MCF 10A (cell line): ENCODE data around the gene TRIM25. TPM values are rescaled to one million over a fixed set of nuclear protein-coding genes. Genes with fewer than 3 reads are reported as not detected.

Source experiments
- BruUV-seq: library from RNA; stranded (reverse); fragments of 400-500 nt; replicated peaks from 2 replicates; lab custom pipeline; 2021; lab: Mats Ljungman, UMichigan
- CTCF ChIA-PET: fragments of 300-600 bp; sonication (Branson Sonifier 250); formaldehyde crosslinking; extraction: SDS; loops from one replicate; lab custom pipeline; 2021; ENCODE audit warnings: antibody characterized with exemption, inconsistent platforms; lab: Yijun Ruan, JAX
- POLR2A ChIA-PET: fragments of 300-600, 350-650 bp; sonication (Branson Sonifier 250); formaldehyde crosslinking; extraction: SDS; loops from one replicate; lab custom pipeline; 2020; ENCODE audit warnings: antibody characterized with exemption, inconsistent platforms; lab: Yijun Ruan, JAX
- DNase-seq: peaks from one replicate; pipeline ENCODE4 v3.0.0-alpha.2; 2018; ENCODE audit not compliant: unreplicated experiment
- H3K27ac Mint-ChIP-seq: one replicate; pipeline ENCODE4 v1.8.0; 2022; ENCODE audit warnings: mild to moderate bottlenecking, low read depth, mixed read lengths; ENCODE audit not compliant: unreplicated experiment
- H3K27me3 Mint-ChIP-seq: one replicate; pipeline ENCODE4 v1.8.0; 2022; ENCODE audit warnings: mixed read lengths; ENCODE audit not compliant: insufficient read depth, unreplicated experiment
- H3K36me3 Mint-ChIP-seq: one replicate; pipeline ENCODE4 v1.8.0; 2022; ENCODE audit warnings: mild to moderate bottlenecking, moderate library complexity, mixed read lengths; ENCODE audit not compliant: insufficient read depth, unreplicated experiment
- H3K4me1 Mint-ChIP-seq: one replicate; pipeline ENCODE4 v1.8.0; 2022; ENCODE audit warnings: mixed read lengths; ENCODE audit not compliant: insufficient read depth, unreplicated experiment
- H3K4me3 Mint-ChIP-seq: one replicate; pipeline ENCODE4 v1.8.0; 2022; ENCODE audit warnings: mild to moderate bottlenecking, moderate library complexity, mixed read lengths; ENCODE audit not compliant: unreplicated experiment
- H3K9me3 Mint-ChIP-seq: one replicate; pipeline ENCODE4 v1.8.0; 2022; ENCODE audit warnings: mixed read lengths; ENCODE audit not compliant: unreplicated experiment
- intact Hi-C: fragments of 100-400 bp; cut with micrococcal nuclease; formaldehyde crosslinking; loops from 2 replicates; pipeline ENCODE4 v1.14.1; 2022
- total RNA-seq: library from RNA; stranded (reverse); gene quantifications from 2 replicates; pipeline ENCODE4 v1.2.3, GENCODE V29; 2022
- TF ChIP-seq, protein P1 (sequence below): fragments of 200-600 bp; IDR thresholded peaks from one replicate; pipeline ENCODE4 v1.8.0; 2022; ENCODE audit warnings: antibody characterized with exemption, mild to moderate bottlenecking; ENCODE audit not compliant: unreplicated experiment

The TRIM25 gene
- total RNA-seq, 1 experiment from 2014 or later = 178 TPM

DNA sequence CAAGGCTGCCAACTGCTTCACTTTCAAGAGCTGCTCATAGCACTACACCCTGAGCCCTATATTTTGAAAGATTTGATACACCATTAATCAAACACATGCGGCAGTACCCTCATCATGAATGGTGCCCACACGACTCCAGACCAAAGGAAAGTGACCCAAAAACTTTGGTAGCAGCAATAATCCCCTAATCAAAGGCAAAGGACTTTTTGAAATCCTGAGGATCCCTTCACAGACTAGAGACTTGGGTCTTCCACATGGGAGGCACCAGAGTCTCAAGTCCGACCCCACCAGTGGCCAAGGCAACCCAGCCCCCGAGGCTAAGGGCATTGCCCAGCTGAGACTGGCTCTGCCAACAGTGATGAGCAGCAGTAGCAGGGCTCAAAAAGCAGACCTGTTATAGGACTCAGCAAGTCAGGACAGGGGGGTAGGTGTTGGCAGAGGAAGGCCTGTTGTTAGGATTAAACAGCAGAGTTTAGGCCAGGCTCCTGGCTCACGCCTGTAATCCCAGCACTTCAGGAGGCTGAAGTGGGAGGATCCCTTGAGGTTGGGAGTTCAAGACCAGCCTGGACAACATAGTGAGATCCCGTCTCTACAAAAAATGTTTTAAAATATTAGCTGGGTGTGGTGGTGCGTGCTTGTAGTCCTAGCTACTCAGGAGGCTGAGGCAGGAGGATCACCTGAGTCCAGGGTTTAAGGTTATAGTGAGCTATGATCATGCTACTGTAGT is 3.2 kb downstream of the TRIM25 start:
- CTCF ChIA-PET = interaction anchor here (0.5 to 1.5 kb wide), 10 partner anchors 9 to 92 kb away, joined by 3 to 5 read pairs (median 4); no protein-coding TSS in a partner anchor
- peak overlapping the region; percentile 51 for H3K27ac Mint-ChIP-seq
- no peaks in the 10 kb centered on the region for H3K27me3 Mint-ChIP-seq
- no TSS peak for BruUV-seq
- peaks cover 41% of the 10 kb centered on the region for H3K36me3 Mint-ChIP-seq
- intact Hi-C loops = no loop called here
- H3K4me1 Mint-ChIP-seq = peaks cover 35% of the 10 kb centered on the region
- DNase-seq = no peak
- POLR2A ChIA-PET = no interaction called here
- peak overlapping the region; percentile 86 for H3K4me3 Mint-ChIP-seq
- no peaks in the 10 kb centered on the region for H3K9me3 Mint-ChIP-seq
- TF ChIP-seq, protein P1, sequence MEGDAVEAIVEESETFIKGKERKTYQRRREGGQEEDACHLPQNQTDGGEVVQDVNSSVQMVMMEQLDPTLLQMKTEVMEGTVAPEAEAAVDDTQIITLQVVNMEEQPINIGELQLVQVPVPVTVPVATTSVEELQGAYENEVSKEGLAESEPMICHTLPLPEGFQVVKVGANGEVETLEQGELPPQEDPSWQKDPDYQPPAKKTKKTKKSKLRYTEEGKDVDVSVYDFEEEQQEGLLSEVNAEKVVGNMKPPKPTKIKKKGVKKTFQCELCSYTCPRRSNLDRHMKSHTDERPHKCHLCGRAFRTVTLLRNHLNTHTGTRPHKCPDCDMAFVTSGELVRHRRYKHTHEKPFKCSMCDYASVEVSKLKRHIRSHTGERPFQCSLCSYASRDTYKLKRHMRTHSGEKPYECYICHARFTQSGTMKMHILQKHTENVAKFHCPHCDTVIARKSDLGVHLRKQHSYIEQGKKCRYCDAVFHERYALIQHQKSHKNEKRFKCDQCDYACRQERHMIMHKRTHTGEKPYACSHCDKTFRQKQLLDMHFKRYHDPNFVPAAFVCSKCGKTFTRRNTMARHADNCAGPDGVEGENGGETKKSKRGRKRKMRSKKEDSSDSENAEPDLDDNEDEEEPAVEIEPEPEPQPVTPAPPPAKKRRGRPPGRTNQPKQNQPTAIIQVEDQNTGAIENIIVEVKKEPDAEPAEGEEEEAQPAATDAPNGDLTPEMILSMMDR = no peak

DNA sequence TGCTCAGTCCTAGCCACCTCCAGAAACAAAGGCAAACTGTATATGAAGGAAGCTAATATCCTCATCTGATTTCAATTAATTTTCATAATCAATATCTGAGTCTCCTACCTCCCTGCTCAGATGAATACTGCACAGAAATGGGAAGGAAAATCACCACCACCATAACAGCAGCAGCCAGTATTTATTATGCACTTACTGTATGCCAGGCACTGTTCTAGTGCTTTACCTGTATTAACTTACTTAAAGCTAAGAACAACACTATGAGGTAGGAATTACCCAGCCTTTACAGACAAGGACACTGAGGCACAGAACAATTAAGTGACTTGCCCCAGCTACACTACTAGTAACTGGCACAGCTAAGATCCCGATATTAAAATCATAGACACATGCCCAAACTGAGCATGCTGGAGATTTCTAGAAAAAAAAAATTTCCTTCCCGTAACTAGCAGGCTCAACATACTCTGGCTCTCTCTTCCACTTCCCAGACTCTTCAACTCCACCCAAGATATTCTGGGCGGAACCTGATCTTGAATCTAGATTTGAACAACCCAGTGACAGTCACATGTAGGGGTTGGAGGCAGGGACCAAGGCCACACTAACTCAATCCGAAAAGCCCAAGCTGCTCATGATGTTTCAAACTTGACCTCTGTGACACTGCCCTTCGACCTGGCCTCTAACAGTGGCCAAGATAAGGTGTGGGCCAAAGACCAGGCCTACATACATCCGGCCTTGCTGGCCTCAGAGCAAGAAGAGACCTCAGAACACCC is 3.9 kb downstream of the TRIM25 start:
- peak overlapping the region; percentile 86 for H3K4me3 Mint-ChIP-seq
- intact Hi-C loops = no loop called here
- H3K27ac Mint-ChIP-seq = peak overlapping the region; percentile 51
- H3K27me3 Mint-ChIP-seq = no peaks in the 10 kb centered on the region
- ChIA-PET CTCF (interaction anchor here (0.5 to 1.5 kb wide), 11 partner anchors 8 to 630 kb away, joined by 3 to 5 read pairs (median 3); no protein-coding TSS in a partner anchor), POLR2A (interaction anchor here (0.6 to 2.8 kb wide), 2 partner anchors 20 to 48 kb away, joined by 3 to 8 read pairs; no protein-coding TSS in a partner anchor)
- no peaks in the 10 kb centered on the region for H3K9me3 Mint-ChIP-seq
- H3K4me1 Mint-ChIP-seq = peaks cover 28% of the 10 kb centered on the region
- BruUV-seq = no TSS peak
- peaks cover 48% of the 10 kb centered on the region for H3K36me3 Mint-ChIP-seq
- no peak for DNase-seq
- TF ChIP-seq, protein P1 = no peak

DNA sequence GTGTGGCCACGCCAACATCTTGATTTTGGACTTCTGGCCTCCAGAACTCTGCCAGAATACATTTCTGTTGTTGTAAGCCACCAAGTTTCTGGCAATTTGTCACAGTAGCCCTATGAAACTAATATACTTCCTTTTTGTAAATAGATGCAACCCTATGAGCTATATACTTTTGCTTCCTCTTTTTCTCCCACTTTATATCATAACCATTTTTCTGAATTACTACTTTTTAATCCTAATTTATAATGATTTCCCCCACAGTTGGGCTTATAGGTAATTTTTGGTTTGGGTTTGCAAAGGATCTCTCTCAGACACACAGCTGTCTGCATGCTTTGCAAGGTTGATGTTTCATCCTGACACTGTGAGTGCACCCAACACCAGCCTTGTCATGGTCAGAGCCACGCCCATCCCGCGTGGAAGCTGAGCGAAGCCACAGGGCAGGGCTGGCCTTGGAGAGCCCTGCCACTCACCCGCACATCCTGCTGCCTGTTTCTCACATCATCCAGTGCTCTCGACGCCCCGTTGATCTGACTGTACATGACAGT is 5.8 kb downstream of the TRIM25 start:
- BruUV-seq = no TSS peak
- Mint-ChIP-seq H3K27ac (peak overlapping the region; percentile 72), H3K4me3 (no peak overlapping the region), H3K9me3 (no peaks in the 10 kb centered on the region), H3K36me3 (peaks cover 63% of the 10 kb centered on the region), H3K27me3 (no peaks in the 10 kb centered on the region), H3K4me1 (peaks cover 23% of the 10 kb centered on the region)
- intact Hi-C loops = no loop called here
- ChIA-PET POLR2A (interaction anchor here (0.9 to 2.8 kb wide), 4 partner anchors 18 to 122 kb away, joined by 3 to 8 read pairs (median 4); no protein-coding TSS in a partner anchor), CTCF (interaction anchor here (0.9 to 1.0 kb wide), 3 partner anchors 31 to 104 kb away, joined by 3 to 4 read pairs (median 4); no protein-coding TSS in a partner anchor)
- no peak for DNase-seq
- TF ChIP-seq, protein P1 = no peak
